A549 (cell line): Measurements from ENCODE around the gene ZNF649. TPM values are rescaled to one million over a fixed set of nuclear protein-coding genes. Genes with fewer than 3 reads are reported as not detected.

ENCODE experiments used
- ATAC-seq, 2 experiments: fragments of 200-7000 bp in 1 of 2; fragments of >200 bp in 1 of 2; cut with Nextera tagmentation in 1 of 2; cut with Tn5 transposase in 1 of 2; 3 replicates each; pipeline versions ENCODE4 v1.8.0 to v1.9.1; 2018 to 2020; ENCODE audit warnings: mild to moderate bottlenecking in 1 of 2, moderate library complexity in 1 of 2
- CTCF ChIA-PET: fragments of 300-600 bp; sonication (Branson Sonifier 250); formaldehyde crosslinking; extraction: SDS; loops from one replicate; lab custom pipeline; 2021; ENCODE audit warnings: antibody characterized with exemption, inconsistent platforms; lab: Yijun Ruan, JAX
- POLR2A ChIA-PET: fragments of 350-600 bp; formaldehyde crosslinking; extraction: SDS; loops from one replicate; lab custom pipeline; 2021; ENCODE audit warnings: antibody characterized with exemption, inconsistent platforms; lab: Yijun Ruan, JAX
- DNase-seq, 2 experiments: peaks; one replicate each; pipeline versions ENCODE4 v3.0.0 to v3.0.0-alpha.2; 2011 to 2016; ENCODE audit warnings: low read depth in 1 of 2, low spot score in 1 of 2
- FAIRE-seq: peaks from 2 replicates; lab custom pipeline; 2011; peaks lifted over from hg19 to GRCh38; lab: Jason Lieb, UNC
- H3K27ac ChIP-seq, 2 experiments: fragments of >200 bp; sonication (Bioruptor Twin); formaldehyde crosslinking; 3 replicates each; pipeline ENCODE4 v1.5.1; 2016 to 2017
- H3K4me1 ChIP-seq: fragments of >200 bp; sonication (Bioruptor Twin); formaldehyde crosslinking; 3 replicates; pipeline ENCODE4 v1.6.1; 2016
- H3K4me2 ChIP-seq: fragments of >200 bp; sonication (Bioruptor Twin); formaldehyde crosslinking; 3 replicates; pipeline ENCODE4 v1.6.1; 2016
- H3K4me3 ChIP-seq: fragments of >200 bp; sonication (Bioruptor Twin); formaldehyde crosslinking; 3 replicates; pipeline ENCODE4 v1.5.1; 2016
- H3K9me3 ChIP-seq: fragments of >200 bp; sonication (Bioruptor Twin); formaldehyde crosslinking; 3 replicates; pipeline ENCODE4 v1.6.1; 2016
- ATOH8 ChIP-seq: fragments of 250-450 bp; sonication (Bioruptor Pico); IDR thresholded peaks from 2 replicates; pipeline ENCODE4 v1.5.0; 2020; ENCODE audit warnings: low read depth, mild to moderate bottlenecking, moderate library complexity
- CBX2 ChIP-seq: fragments of 200-600 bp; sonication (generic); IDR thresholded peaks from 2 replicates; pipeline ENCODE4 v1.6.1; 2016; ENCODE audit warnings: low read depth, mild to moderate bottlenecking, borderline replicate concordance
- CHD4 ChIP-seq: fragments of 200-600 bp; sonication (generic); IDR thresholded peaks from 2 replicates; pipeline ENCODE4 v1.6.1; 2016; ENCODE audit warnings: antibody characterized with exemption, mild to moderate bottlenecking, borderline replicate concordance
- E2F6 ChIP-seq: IDR thresholded peaks from 2 replicates; pipeline ENCODE4 v1.6.1; 2012; ENCODE audit warnings: low read depth, borderline replicate concordance
- EHMT2 ChIP-seq: fragments of 200-600 bp; sonication (generic); IDR thresholded peaks from 2 replicates; pipeline ENCODE4 v1.6.1; 2016; ENCODE audit warnings: antibody characterized with exemption, low read depth, mild to moderate bottlenecking, moderate library complexity
- ELK1 ChIP-seq: fragments of 150-350 bp; IDR thresholded peaks from 2 replicates; pipeline ENCODE4 v1.6.1; 2014; ENCODE audit warnings: low read depth, mild to moderate bottlenecking, low read length
- EP300 ChIP-seq, 2 experiments: fragments of >200 bp; sonication (Bioruptor Twin); formaldehyde crosslinking; IDR thresholded peaks; 2 replicates in 1 of 2; 3 replicates in 1 of 2; pipeline ENCODE4 v1.6.1; 2016 to 2017
- ESRRA ChIP-seq: fragments of 150-350 bp; IDR thresholded peaks from 2 replicates; pipeline ENCODE4 v1.6.1; 2014; ENCODE audit warnings: mild to moderate bottlenecking, low read length, borderline replicate concordance
- FOSL2 ChIP-seq, 2 experiments: fragments of 450-650 bp in 1 of 2; fragments of >200 bp in 1 of 2; sonication (Bioruptor Twin) in 1 of 2; formaldehyde crosslinking; IDR thresholded peaks; 2 replicates each; pipeline versions ENCODE4 v1.5.0 to v1.6.1; 2016 to 2020; ENCODE audit warnings: mild to moderate bottlenecking in 1 of 2, moderate library complexity in 1 of 2
- KDM1A ChIP-seq: fragments of 200-600 bp; sonication (generic); IDR thresholded peaks from 2 replicates; pipeline ENCODE4 v1.6.1; 2016; ENCODE audit warnings: low read depth, mild to moderate bottlenecking
- MAFK ChIP-seq: fragments of 450-650 bp; IDR thresholded peaks from 2 replicates; pipeline ENCODE4 v1.6.1; 2014; ENCODE audit not compliant: partially characterized antibody
- NFE2L2 ChIP-seq: fragments of 150-350 bp; conservative IDR thresholded peaks from 2 replicates; pipeline ENCODE4 v1.6.1; 2014; ENCODE audit warnings: low read length
- NR3C1 ChIP-seq: fragments of >200 bp; sonication (Bioruptor Twin); formaldehyde crosslinking; IDR thresholded peaks from 3 replicates; pipeline ENCODE4 v1.6.1; 2017
- PHF8 ChIP-seq: fragments of 200-600 bp; sonication (generic); IDR thresholded peaks from 2 replicates; pipeline ENCODE4 v1.6.1; 2016; ENCODE audit warnings: low read depth, mild to moderate bottlenecking, antibody characterized with exemption, moderate library complexity, borderline replicate concordance
- POLR2A ChIP-seq: IDR thresholded peaks from 2 replicates; pipeline ENCODE4 v1.6.1; 2012; ENCODE audit warnings: mild to moderate bottlenecking, low read length
- RAD21 ChIP-seq, 2 experiments: fragments of >200 bp in 1 of 2; sonication (Bioruptor Twin) in 1 of 2; formaldehyde crosslinking in 1 of 2; IDR thresholded peaks in 1 of 2; conservative IDR thresholded peaks in 1 of 2; 2 replicates in 1 of 2; 3 replicates in 1 of 2; pipeline ENCODE4 v1.6.1; 2012 to 2018; ENCODE audit warnings: inconsistent platforms in 1 of 2
- RARB ChIP-seq: fragments of 250-450 bp; sonication (Bioruptor Pico); IDR thresholded peaks from 2 replicates; pipeline ENCODE4 v1.8.0; 2021; ENCODE audit warnings: mild to moderate bottlenecking, moderate library complexity
- RCOR1 ChIP-seq: fragments of 150-350 bp; IDR thresholded peaks from 2 replicates; pipeline ENCODE4 v1.6.1; 2014; ENCODE audit warnings: antibody characterized with exemption, low read length, low read depth
- REST ChIP-seq: fragments of 200-600 bp; sonication (generic); IDR thresholded peaks from 2 replicates; pipeline ENCODE4 v1.6.1; 2016; ENCODE audit warnings: antibody characterized with exemption, mild to moderate bottlenecking, moderate library complexity
- SMC3 ChIP-seq: fragments of >200 bp; sonication (Bioruptor Twin); formaldehyde crosslinking; IDR thresholded peaks from 3 replicates; pipeline ENCODE4 v1.6.1; 2018; ENCODE audit warnings: inconsistent platforms
- TFCP2L1 ChIP-seq: fragments of 250-450 bp; sonication (Bioruptor Pico); IDR thresholded peaks from 2 replicates; pipeline ENCODE4 v1.5.0; 2021; ENCODE audit warnings: mild to moderate bottlenecking
- TP53 ChIP-seq: fragments of 250-450 bp; sonication (Bioruptor Pico); IDR thresholded peaks from 2 replicates; pipeline ENCODE4 v1.5.0; 2021; ENCODE audit warnings: mild to moderate bottlenecking, moderate library complexity
- WGBS: methylation state at CpG from one replicate; pipeline ENCODE4 v1.1.6; 2017; ENCODE audit errors: missing lambda C conversion rate; 5-methylcytosine and 5-hydroxymethylcytosine counted together
- polyA plus RNA-seq, 4 experiments: library from polyadenylated mRNA; depleted of rRNA in 3 of 4; stranded (reverse); fragments of >200 nt; fragmentation: RNase III in 1 of 4; extraction: RNeasy Plus Mini Kit Qiagen cat#74134 plus additional on column Dnase treatment in 1 of 4; gene quantifications; 2 replicates in 3 of 4; 3 replicates in 1 of 4; pipeline ENCODE4 v1.2.3, GENCODE V29; 2011 to 2017
- TF ChIP-seq, protein P1 (sequence below): IDR thresholded peaks from 2 replicates; pipeline ENCODE4 v1.6.1; 2012
- TF ChIP-seq, protein P2 (sequence below): fragments of >200 bp; sonication (Bioruptor Twin); formaldehyde crosslinking; IDR thresholded peaks from 2 replicates; pipeline ENCODE4 v1.6.1; 2016

ZNF649 gene
- polyA plus RNA-seq, 2 of the 4 experiments (the other 2 are of a cell fraction) = 0.56 to 1.2 TPM

GRCh38 chr19:51926784-51927741 is 22.2 kb upstream of the ZNF649 start, which contains the start of gene ZNF613:
TSS of gene ZNF613 (plus strand) at chr19:51927472. CDS start at chr19:51936221, 8,749 bp downstream.
- POLR2A ChIA-PET = no interaction called here
- 2% methylated on average over 49 of the region's 52 CpGs for WGBS
- peak within 1 kb of the TSS; percentile 41 for H3K4me2 ChIP-seq
- no peaks in the 10 kb centered on the region for H3K4me1 ChIP-seq
- H3K9me3 ChIP-seq = peaks cover 85% of the 10 kb centered on the region
- peak within 1 kb of the TSS; percentile 68 to 81 for H3K27ac ChIP-seq
- ATAC-seq = peak; percentile 93
- peak within 1 kb of the TSS; percentile 55 for H3K4me3 ChIP-seq
- TF ChIP-seq RARB (CRISPR knock-in tag) (no peak), ELK1 (no peak), CBX2 (no peak), NFE2L2 (no peak), FOSL2 (IDR thresholded peaks at IDR 0.05) (no peak), FOSL2 (CRISPR knock-in tag; IDR thresholded peaks at IDR 0.05) (no peak), E2F6 (peak; percentile 81), RAD21 (conservative IDR thresholded peaks at IDR 0.05 in 1 of 2, IDR thresholded peaks at IDR 0.05 in 1 of 2) (no peak), SMC3 (no peak), PHF8 (peak; percentile 31; the same call in 1 of the 2 replicates), POLR2A (no peak), MAFK (no peak), EHMT2 (no peak), CHD4 (no peak), EP300 (IDR thresholded peaks at IDR 0.05) (no peak)
- TF ChIP-seq, protein P1, sequence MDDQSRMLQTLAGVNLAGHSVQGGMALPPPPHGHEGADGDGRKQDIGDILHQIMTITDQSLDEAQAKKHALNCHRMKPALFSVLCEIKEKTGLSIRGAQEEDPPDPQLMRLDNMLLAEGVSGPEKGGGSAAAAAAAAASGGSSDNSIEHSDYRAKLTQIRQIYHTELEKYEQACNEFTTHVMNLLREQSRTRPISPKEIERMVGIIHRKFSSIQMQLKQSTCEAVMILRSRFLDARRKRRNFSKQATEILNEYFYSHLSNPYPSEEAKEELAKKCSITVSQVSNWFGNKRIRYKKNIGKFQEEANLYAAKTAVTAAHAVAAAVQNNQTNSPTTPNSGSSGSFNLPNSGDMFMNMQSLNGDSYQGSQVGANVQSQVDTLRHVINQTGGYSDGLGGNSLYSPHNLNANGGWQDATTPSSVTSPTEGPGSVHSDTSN = no peak
- TF ChIP-seq, all 56 proteins: peak for 2
- CTCF ChIA-PET = no interaction called here
- DNase-seq (peak; percentile 67 to 95), FAIRE-seq (no peak)

GRCh38 chr19:51926426-51926783 is 21.6 kb upstream of the ZNF649 start:
- no peak for DNase-seq
- Histone ChIP-seq H3K9me3 (peaks cover 85% of the 10 kb centered on the region), H3K4me3 (peak overlapping the region; percentile 55), H3K4me2 (peak overlapping the region; percentile 41), H3K4me1 (no peaks in the 10 kb centered on the region), H3K27ac (no peak overlapping the region; a peak in 1 of 6 replicates)
- no peak for FAIRE-seq
- CTCF ChIA-PET = no interaction called here
- ATAC-seq = no peak; a peak in 1 of 6 replicates
- POLR2A ChIA-PET = no interaction called here
- 10% methylated on average over 11 of the region's 11 CpGs for WGBS
- TF ChIP-seq TP53 (CRISPR knock-in tag) (no peak), SMC3 (no peak), RCOR1 (no peak), E2F6 (no peak), NR3C1 (no peak), ESRRA (no peak), POLR2A (no peak), MAFK (no peak), ATOH8 (CRISPR knock-in tag) (no peak), PHF8 (no peak), KDM1A (no peak), REST (no peak), TFCP2L1 (no peak)
- TF ChIP-seq, protein P2, sequence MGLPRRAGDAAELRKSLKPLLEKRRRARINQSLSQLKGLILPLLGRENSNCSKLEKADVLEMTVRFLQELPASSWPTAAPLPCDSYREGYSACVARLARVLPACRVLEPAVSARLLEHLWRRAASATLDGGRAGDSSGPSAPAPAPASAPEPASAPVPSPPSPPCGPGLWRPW = no peak
